GM19452 (cell line): Measurements from ENCODE around the gene FOXE1.

Source experiments
- ATAC-seq: cut with Tn5 transposase; IDR thresholded peaks from one replicate; pipeline ENCODE4 v1.9.1; 2021; ENCODE audit not compliant: unreplicated experiment

Gene FOXE1

DNA sequence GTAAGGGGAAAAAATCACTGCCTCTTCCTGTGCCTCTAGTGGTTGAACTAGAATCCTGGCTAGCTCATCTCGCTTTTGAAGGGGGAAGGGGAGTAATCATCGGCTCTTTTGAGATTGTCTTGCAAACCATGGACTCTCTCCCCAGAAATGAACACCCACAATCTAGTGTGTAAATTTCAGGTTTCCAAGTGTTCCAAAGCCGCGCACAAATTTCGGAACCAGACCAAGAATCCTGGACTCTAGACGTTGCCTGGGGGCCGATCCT, 4.9 kb upstream of the FOXE1 start:
- no peak for ATAC-seq

- ATAC-seq, result no peak
Observed at GRCh38 chr9:97848480-97849237, 4.4 kb upstream of the FOXE1 start.

DNA sequence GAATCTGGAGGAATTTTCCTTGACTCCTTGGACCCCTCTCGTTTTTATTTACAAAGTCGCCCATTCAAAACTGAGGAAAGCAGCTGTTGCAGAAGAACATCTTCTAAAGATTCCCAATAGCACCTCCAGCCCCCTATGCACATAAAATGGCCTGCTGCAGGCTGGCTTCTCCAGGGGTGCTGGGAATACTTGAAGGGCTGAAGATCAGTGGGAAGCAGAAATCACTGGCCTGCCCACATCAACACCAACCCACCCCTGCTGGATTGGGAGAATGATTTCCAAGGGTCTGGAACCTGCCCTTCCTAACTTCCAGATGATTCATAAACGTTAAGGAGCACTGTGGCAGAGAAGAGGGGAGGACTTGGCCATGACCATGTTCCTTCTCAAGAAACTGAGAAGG, 3.0 kb upstream of the FOXE1 start:
- ATAC-seq, result no peak

DNA sequence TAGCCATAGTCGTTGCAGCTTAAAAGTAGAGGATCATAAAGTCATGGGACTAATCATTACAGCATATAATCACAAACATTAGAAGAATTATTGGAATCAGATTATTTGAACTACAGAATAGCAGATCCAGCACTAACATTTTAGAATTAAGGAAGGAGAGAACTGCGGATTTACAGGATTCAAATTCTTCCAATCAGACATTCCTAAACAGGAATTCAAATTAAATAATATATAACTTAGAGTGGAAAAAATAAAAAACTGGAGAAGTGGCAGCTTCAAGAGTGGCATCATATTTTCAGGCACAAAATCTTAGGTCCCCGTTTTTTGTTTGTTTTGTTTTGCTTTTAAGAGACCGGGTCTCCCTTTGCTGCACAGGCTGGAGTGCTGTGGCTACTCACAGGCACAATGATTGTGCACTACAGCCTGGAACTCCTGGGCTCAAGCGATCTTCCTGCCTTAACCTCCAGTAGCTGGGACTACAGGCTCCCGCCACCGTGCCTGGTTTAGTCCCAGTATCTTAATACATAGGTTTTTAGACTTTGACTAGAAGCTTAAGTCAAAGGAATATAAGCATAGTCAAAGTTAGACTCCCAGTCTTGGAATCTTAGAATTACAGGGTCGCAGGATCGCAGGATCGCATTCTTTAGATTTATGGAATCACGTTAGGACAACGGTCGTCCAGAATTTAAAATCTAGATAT, 2.1 kb upstream of the FOXE1 start:
- ATAC-seq, result no peak

GRCh38 chr9:97851446-97851883, 1.6 kb upstream of the FOXE1 start:
- ATAC-seq, result no peak

DNA sequence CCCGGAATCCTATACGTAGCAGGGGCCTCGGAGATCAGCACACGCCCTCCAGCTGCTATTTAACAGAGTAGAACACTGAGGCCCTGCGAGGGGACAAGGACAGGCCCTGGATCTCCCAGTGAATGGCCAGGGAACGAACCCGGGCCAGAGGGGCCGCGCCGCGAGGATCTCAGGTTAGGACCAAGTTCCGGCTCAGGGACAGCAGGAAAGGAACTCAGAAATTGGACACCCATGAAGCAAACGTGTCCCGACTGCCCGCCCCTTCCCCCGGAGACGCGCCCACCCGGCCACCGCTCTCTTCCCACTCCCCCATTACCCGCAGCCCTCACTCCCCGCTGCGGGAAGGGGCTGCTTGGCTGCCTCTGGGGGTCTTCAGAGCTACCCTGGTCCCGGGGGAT, 1.0 kb upstream of the FOXE1 start:
- no peak for ATAC-seq

DNA sequence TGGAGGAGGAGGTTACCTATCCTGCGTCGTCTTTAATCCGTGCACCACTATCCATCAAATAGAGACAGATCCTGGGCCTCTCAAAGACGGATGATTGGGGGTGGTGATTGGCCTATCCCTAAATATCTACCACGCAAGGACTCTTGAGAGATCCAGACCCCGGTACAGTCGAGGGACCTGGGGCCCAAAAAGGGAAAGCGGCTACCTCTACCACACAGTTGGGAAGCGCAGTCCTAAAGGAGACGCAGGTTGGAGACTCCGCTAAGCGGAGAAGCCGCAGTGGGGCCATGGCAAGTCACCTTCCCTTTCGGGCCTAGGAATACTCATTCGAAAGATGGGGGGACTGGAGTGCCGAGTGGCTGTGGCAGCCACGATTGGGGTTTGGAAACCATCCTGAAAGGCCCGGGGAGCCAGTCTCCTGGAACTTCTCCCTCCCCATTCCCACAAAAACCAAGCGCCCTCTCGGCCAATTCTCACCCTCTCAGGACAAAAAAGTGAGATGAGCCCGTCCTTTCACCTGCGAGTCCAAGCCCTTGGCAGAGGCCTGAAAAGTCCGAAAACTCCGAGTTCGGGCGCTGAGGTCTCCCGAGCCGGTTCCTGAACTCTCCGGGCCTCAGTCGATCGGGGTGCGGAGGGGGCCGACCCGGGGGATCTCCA, 499 bp upstream of the FOXE1 start:
- ATAC-seq, result no peak

DNA sequence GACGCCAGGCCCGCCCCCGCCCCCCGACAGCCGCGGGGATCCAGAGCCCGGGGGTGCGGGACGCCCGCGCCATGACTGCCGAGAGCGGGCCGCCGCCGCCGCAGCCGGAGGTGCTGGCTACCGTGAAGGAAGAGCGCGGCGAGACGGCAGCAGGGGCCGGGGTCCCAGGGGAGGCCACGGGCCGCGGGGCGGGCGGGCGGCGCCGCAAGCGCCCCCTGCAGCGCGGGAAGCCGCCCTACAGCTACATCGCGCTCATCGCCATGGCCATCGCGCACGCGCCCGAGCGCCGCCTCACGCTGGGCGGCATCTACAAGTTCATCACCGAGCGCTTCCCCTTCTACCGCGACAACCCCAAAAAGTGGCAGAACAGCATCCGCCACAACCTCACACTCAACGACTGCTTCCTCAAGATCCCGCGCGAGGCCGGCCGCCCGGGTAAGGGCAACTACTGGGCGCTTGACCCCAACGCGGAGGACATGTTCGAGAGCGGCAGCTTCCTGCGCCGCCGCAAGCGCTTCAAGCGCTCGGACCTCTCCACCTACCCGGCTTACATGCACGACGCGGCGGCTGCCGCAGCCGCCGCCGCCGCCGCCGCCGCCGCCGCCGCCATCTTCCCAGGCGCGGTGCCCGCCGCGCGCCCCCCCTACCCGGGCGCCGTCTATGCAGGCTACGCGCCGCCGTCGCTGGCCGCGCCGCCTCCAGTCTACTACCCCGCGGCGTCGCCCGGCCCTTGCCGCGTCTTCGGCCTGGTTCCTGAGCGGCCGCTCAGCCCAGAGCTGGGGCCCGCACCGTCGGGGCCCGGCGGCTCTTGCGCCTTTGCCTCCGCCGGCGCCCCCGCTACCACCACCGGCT, 1.0 kb downstream of the FOXE1 start:
- ATAC-seq, result no peak

DNA sequence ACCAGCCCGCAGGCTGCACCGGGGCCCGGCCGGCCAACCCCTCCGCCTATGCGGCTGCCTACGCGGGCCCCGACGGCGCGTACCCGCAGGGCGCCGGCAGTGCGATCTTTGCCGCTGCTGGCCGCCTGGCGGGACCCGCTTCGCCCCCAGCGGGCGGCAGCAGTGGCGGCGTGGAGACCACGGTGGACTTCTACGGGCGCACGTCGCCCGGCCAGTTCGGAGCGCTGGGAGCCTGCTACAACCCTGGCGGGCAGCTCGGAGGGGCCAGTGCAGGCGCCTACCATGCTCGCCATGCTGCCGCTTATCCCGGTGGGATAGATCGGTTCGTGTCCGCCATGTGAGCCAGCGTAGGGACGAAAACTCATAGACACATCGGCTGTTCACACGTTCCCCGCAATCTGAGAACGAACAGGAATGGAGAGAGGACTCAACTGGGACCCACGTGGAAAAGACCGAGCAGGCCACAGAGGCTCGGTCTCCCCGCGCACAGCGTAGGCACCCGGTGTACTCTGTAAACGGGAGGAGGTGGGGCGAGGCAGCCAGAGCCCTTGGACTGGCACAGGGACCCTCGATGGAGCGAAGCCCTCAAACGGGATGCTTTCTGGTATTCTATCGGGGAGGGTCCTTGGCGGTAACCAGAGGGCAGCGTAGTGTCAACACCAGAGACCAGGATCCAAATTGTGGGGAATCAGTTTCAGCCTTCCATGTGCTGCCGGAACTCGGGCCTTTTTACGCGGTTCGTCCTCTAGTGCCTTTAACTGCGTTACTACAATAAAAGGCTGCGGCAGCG, 1.9 kb downstream of the FOXE1 start:
- no peak for ATAC-seq

- ATAC-seq, result no peak
Observed at GRCh38 chr9:97855486-97855875, 2.5 kb downstream of the FOXE1 start.

DNA sequence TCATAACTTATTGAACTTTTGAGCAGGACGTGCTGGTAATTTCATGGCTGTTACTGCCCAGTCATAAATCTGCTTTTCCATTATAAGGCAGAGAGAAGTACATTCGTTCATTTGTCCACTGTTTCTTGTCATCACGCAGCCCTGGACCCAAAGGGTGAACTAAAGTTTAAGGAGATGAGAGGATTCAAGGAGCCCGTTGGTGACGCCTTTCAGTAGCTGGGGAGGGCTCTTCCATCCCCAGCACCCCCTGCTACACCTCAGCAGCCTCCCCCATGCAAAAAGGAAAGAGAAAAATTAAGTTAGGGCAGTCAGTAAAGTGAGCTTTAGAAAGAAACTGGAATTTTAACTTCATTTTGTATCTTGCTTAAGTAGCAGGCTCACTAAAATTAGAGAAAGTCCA, 2.9 kb downstream of the FOXE1 start:
- no peak for ATAC-seq

DNA sequence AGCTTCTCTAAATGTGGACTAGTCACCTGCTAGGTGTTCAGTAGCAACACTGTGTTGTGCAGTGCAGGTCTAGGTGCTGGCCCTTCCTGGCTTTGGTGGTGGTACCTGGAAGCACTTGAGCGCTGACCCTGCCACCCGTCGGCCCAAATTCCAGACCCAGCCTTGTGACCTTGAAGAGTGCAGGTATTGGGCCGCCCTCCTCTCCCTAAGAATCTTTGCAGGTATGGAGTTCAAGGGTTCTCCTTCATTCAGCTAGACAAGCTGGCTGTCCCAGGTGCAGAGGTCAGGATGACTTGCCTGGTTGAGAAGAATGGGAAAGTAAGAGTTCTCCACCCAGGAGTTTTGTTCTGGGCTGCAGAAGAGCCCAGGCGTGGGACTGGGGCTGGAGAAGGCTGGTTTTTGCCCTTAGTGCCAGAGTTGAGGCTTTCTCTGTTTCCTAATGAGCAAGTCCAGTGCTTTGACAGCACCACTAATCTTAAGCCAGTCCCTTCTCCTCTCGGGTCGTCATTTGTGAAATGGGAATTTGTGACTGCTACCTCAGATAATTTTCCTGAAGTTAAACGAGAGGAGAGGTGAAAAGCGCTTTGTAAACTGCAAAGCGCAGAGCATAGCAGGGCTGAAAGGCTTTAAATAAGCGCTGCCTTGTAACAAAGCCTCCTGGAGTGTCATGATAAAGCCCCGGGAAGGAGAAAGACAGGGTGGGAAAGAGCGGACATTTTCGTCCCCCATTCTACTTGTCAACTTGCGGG, 4.0 kb downstream of the FOXE1 start:
- ATAC-seq, result no peak

DNA sequence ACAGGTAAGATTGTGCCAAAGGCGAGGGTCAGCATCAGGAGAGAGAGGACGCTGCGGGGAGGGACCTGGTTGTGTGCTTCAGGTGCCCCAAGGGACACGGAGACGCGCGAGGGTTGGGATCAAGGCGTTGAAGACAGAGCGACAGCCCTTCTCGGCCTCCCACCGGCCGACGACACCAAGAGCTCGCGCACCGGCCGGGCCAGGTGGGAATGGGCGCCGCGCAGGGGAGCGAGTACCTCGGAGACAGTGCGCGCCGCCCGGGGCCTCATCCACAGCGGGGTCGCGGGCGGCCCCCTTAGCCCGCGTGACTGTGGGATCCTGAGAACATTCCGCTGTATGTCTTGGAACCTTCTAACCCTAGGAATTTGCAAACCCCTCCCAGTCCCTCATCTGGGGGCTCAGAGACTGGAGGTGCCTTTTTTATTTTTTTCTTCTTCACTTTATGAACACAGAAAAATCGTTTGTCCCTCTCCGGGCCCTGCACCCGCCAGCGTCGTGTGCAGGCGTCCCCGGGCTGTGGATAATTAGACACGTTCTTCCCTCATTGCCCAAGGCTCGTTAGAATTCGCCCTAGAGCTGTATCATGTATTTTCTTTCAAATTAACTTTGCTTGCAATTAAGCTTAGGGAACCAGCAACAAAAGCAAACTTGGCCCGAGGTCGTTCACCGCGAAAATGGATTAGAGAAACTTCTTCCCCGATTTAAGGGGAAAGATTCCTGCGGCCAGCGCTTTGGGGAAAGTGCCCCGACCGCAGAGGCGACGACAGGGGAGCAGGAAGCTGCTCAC, 4.8 kb downstream of the FOXE1 start:
- no peak for ATAC-seq

DNA sequence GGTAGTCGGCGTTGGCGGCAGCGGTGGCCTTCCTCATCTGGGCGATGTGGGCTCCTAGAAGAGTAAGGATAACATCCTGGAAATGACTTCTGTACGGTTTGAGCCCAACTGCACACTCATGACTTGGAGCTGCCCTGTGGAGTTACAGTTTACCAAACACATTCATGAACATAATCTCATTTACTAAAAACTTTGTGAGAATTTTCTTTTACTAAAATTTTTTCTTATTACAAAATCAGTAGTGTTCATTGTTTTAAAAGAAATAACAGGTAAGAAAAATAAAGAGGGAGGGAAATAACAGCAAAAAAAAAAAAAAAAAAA, 5.3 kb downstream of the FOXE1 start:
- ATAC-seq, result no peak

GRCh38 chr9:97858826-97859225, 5.8 kb downstream of the FOXE1 start:
- ATAC-seq, result no peak

GRCh38 chr9:97859346-97859745, 6.3 kb downstream of the FOXE1 start:
- ATAC-seq, result no peak

DNA sequence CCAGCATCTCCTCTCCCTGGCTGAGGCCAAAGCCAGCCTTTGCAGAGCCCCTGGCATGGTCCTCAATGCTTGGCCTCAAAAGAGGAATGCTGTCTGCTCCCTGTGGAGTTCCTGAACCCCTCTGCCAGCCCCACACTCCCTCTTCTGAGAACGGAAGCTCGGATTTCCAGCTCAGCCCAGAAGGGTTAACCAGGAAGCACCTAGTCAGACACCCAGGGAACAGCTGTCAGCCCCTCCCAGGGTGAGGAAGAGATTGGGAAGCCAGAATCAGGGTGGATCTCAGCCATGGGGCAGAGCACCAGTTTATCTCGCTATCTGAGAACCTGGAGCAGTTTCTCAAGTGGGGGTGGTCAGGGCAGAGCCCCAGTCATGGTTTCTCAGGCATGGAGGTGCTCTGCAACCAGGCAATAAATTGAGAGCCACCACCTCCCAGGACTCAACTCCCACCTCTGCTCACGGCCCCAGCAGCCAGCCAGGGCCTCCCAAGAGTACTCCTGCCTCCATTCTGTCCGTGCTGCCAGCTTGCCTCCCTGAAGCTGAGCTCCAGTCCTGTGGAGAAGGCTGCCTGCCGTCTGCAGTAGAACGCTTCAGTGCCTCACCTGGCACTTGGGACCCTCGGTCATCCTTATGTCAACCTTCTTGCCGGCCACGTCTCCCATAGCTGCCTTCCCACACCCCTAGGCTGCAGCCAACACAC, 7.6 kb downstream of the FOXE1 start:
- ATAC-seq, result no peak

- ATAC-seq, result no peak
Observed at GRCh38 chr9:97861148-97861475, 8.1 kb downstream of the FOXE1 start.

- no peak for ATAC-seq
Observed at GRCh38 chr9:97863314-97863713, 10.3 kb downstream of the FOXE1 start.
